OCI-LY1 (cell line): ENCODE data around the gene CYFIP1.

ENCODE experiments used
- EZH2 ChIP-seq: fragments of 200-600 bp; sonication (generic), shearing (Covaris generic); IDR thresholded peaks from 2 replicates; pipeline ENCODE4 v1.8.0; 2017; ENCODE audit warnings: borderline replicate concordance, mixed run types, mild to moderate bottlenecking, antibody characterized with exemption, low read length, moderate library complexity, mixed read lengths
- TF ChIP-seq, protein P1 (sequence below): fragments of 200-600 bp; sonication (generic), shearing (Covaris generic); IDR thresholded peaks from 2 replicates; pipeline ENCODE4 v1.5.1; 2017; ENCODE audit warnings: mild to moderate bottlenecking, antibody characterized with exemption, low read length, moderate library complexity, mixed read lengths

GRCh38 chr15:22969489-22969888, 10.7 kb downstream of the CYFIP1 start:
- TF ChIP-seq, protein P1, sequence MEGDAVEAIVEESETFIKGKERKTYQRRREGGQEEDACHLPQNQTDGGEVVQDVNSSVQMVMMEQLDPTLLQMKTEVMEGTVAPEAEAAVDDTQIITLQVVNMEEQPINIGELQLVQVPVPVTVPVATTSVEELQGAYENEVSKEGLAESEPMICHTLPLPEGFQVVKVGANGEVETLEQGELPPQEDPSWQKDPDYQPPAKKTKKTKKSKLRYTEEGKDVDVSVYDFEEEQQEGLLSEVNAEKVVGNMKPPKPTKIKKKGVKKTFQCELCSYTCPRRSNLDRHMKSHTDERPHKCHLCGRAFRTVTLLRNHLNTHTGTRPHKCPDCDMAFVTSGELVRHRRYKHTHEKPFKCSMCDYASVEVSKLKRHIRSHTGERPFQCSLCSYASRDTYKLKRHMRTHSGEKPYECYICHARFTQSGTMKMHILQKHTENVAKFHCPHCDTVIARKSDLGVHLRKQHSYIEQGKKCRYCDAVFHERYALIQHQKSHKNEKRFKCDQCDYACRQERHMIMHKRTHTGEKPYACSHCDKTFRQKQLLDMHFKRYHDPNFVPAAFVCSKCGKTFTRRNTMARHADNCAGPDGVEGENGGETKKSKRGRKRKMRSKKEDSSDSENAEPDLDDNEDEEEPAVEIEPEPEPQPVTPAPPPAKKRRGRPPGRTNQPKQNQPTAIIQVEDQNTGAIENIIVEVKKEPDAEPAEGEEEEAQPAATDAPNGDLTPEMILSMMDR: no peak
- no peak for TF ChIP-seq EZH2
